HCT116 (cell line): ENCODE measurements around the gene JUN. TPM values are rescaled to one million over a fixed set of nuclear protein-coding genes. Genes with fewer than 3 reads are reported as not detected.

Experiments
- ATAC-seq: fragments of 200-7000 bp; cut with Tn5 transposase; 2 replicates; pipeline ENCODE4 v1.9.1; 2020; ENCODE audit warnings: mild to moderate bottlenecking, moderate library complexity
- BruUV-seq: library from RNA; stranded (reverse); fragments of 400-500 nt; replicated peaks from 2 replicates; lab custom pipeline; 2021; lab: Mats Ljungman, UMichigan
- CTCF ChIA-PET: fragments of 300-600 bp; sonication (Branson Sonifier 250); formaldehyde crosslinking; loops from one replicate; lab custom pipeline; 2021; ENCODE audit warnings: antibody characterized with exemption; lab: Charles Lee
- POLR2A ChIA-PET: fragments of 300-600, 350-600 bp; sonication (Branson Sonifier 250); formaldehyde crosslinking; loops from one replicate; lab custom pipeline; 2021; ENCODE audit warnings: antibody characterized with exemption; lab: Charles Lee
- RAD21 ChIA-PET, 2 experiments: fragments of 300-600 bp; sonication (Branson Sonifier 250); formaldehyde crosslinking; loops; one replicate each; lab custom pipeline; 2023; ENCODE audit warnings: low total read pairs in 2 of 2; ENCODE audit not compliant: uncharacterized antibody in 2 of 2, unreplicated experiment in 2 of 2, low non-redundant PET in 1 of 2; lab: Charles Lee
- DNase-seq: peaks from one replicate; pipeline ENCODE4 v3.0.0-alpha.2; 2010; ENCODE audit warnings: low read depth, low spot score
- H2AFZ ChIP-seq: fragments of 200-600 bp; shearing (Covaris generic), sonication (generic); 2 replicates; pipeline ENCODE4 v1.6.1; 2017; ENCODE audit warnings: low read depth, mixed run types, mixed read lengths, antibody characterized with exemption, low read length; ENCODE audit not compliant: poor library complexity, severe bottlenecking
- H3K27ac ChIP-seq: 2 replicates; pipeline ENCODE4 v1.5.1; 2012; ENCODE audit warnings: low read depth, low read length
- H3K27me3 ChIP-seq: fragments of 200-600 bp; sonication (generic); 2 replicates; pipeline ENCODE4 v1.6.1; 2016; ENCODE audit warnings: mixed run types, low read length, mixed read lengths; ENCODE audit not compliant: insufficient read depth
- H3K36me3 ChIP-seq, 2 experiments: fragments of 200-500 bp in 1 of 2; fragments of 200-600 bp in 1 of 2; sonication (Bioruptor generic) in 1 of 2; sonication (generic) in 1 of 2; 2 replicates each; pipeline versions ENCODE4 v1.5.1 to v1.6.1; 2014 to 2016; ENCODE audit warnings: low read length in 2 of 2, inconsistent platforms in 1 of 2, mixed read lengths in 1 of 2, mixed run types in 1 of 2; ENCODE audit not compliant: insufficient read depth in 2 of 2, control insufficient read depth in 1 of 2
- H3K4me1 ChIP-seq, 2 experiments: fragments of 200-600 bp in 1 of 2; sonication (generic) in 1 of 2; 2 replicates each; pipeline versions ENCODE4 v1.5.1 to v1.6.1; 2012 to 2017; ENCODE audit warnings: low read length in 2 of 2, inconsistent platforms in 1 of 2, mild to moderate bottlenecking in 1 of 2, mixed read lengths in 1 of 2, mixed run types in 1 of 2, moderate library complexity in 1 of 2; ENCODE audit not compliant: insufficient read depth in 2 of 2, control insufficient read depth in 1 of 2
- H3K4me2 ChIP-seq: fragments of 200-600 bp; sonication (generic); 2 replicates; pipeline ENCODE4 v1.6.1; 2017; ENCODE audit warnings: mixed run types, low read length, mixed read lengths
- H3K4me3 ChIP-seq, 2 experiments: fragments of 200-600 bp in 1 of 2; sonication (generic) in 1 of 2; replicated peaks in 1 of 2; 2 replicates each; pipeline ENCODE4 v1.5.1; 2011 to 2016; ENCODE audit warnings: low read length in 2 of 2, control low read depth in 1 of 2, low read depth in 1 of 2, mild to moderate bottlenecking in 1 of 2, mixed read lengths in 1 of 2, mixed run types in 1 of 2
- H3K79me2 ChIP-seq: fragments of 200-600 bp; sonication (generic); 2 replicates; pipeline ENCODE4 v1.6.1; 2017; ENCODE audit warnings: mild to moderate bottlenecking, mixed run types, low read length, moderate library complexity, mixed read lengths; ENCODE audit not compliant: insufficient read depth
- H3K9ac ChIP-seq: fragments of 200-600 bp; sonication (generic); 2 replicates; pipeline ENCODE4 v1.6.1; 2016; ENCODE audit warnings: low read length, mixed read lengths
- H3K9me2 ChIP-seq: fragments of 200-600 bp; sonication (generic), shearing (Covaris generic); 2 replicates; pipeline ENCODE4 v1.6.1; 2017; ENCODE audit warnings: mixed run types, mild to moderate bottlenecking, moderate library complexity; ENCODE audit not compliant: insufficient read depth
- H3K9me3 ChIP-seq, 2 experiments: fragments of 200-500 bp in 1 of 2; fragments of 200-600 bp in 1 of 2; sonication (Bioruptor generic) in 1 of 2; sonication (generic) in 1 of 2; 2 replicates each; pipeline ENCODE4 v1.6.1; 2014 to 2017; ENCODE audit warnings: low read length in 2 of 2, mixed read lengths in 2 of 2, inconsistent platforms in 1 of 2, low read depth in 1 of 2, mild to moderate bottlenecking in 1 of 2, mixed run types in 1 of 2, moderate library complexity in 1 of 2; ENCODE audit not compliant: control insufficient read depth in 1 of 2, insufficient read depth in 1 of 2
- H4K20me1 ChIP-seq: fragments of 200-600 bp; sonication (generic), shearing (Covaris generic); 2 replicates; pipeline ENCODE4 v1.6.1; 2017; ENCODE audit warnings: mixed run types, mild to moderate bottlenecking, moderate library complexity; ENCODE audit not compliant: insufficient read depth
- ATF3 ChIP-seq: IDR thresholded peaks from 2 replicates; pipeline ENCODE4 v1.6.1; 2012
- CBX3 ChIP-seq: IDR thresholded peaks from 2 replicates; pipeline ENCODE4 v1.6.1; 2012; ENCODE audit warnings: low read depth
- EGR1 ChIP-seq: IDR thresholded peaks from 2 replicates; pipeline ENCODE4 v1.6.1; 2012; ENCODE audit warnings: low read depth
- ELF1 ChIP-seq: IDR thresholded peaks from 2 replicates; pipeline ENCODE4 v1.6.1; 2012; ENCODE audit warnings: low read depth, borderline replicate concordance
- EZH2 ChIP-seq: fragments of 200-600 bp; sonication (generic); IDR thresholded peaks from 2 replicates; pipeline ENCODE4 v1.6.1; 2017; ENCODE audit warnings: antibody characterized with exemption, mixed run types
- EZH2phosphoT487 ChIP-seq: fragments of 200-600 bp; IDR thresholded peaks from 2 replicates; pipeline ENCODE4 v1.6.1; 2018; ENCODE audit warnings: antibody characterized with exemption, borderline replicate concordance
- FOSL1 ChIP-seq: IDR thresholded peaks from 2 replicates; pipeline ENCODE4 v1.6.1; 2012; ENCODE audit warnings: low read depth
- JUND ChIP-seq: IDR thresholded peaks from 2 replicates; pipeline ENCODE4 v1.6.1; 2012
- MAX ChIP-seq: IDR thresholded peaks from 2 replicates; pipeline ENCODE4 v1.6.1; 2012
- REST ChIP-seq: IDR thresholded peaks from 2 replicates; pipeline ENCODE4 v1.6.1; 2012; ENCODE audit warnings: low read depth
- SIN3A ChIP-seq: IDR thresholded peaks from 2 replicates; pipeline ENCODE4 v1.6.1; 2012; ENCODE audit warnings: low read depth
- SP1 ChIP-seq: IDR thresholded peaks from 2 replicates; pipeline ENCODE4 v1.6.1; 2012; ENCODE audit warnings: low read depth
- SRF ChIP-seq: IDR thresholded peaks from 2 replicates; pipeline ENCODE4 v1.6.1; 2012; ENCODE audit warnings: low read depth
- TCF7L2 ChIP-seq: IDR thresholded peaks from 2 replicates; pipeline ENCODE4 v1.7.0; 2011; ENCODE audit warnings: borderline replicate concordance, inconsistent platforms; ENCODE audit not compliant: insufficient read depth, insufficient read length; ENCODE audit errors: extremely low read depth
- ZBTB33 ChIP-seq: IDR thresholded peaks from 2 replicates; pipeline ENCODE4 v1.6.1; 2011; ENCODE audit warnings: mild to moderate bottlenecking, low read length, moderate library complexity; ENCODE audit not compliant: insufficient replicate concordance; ENCODE audit errors: extremely low read depth
- ZFX ChIP-seq: fragments of 450-650 bp; IDR thresholded peaks from 2 replicates; pipeline ENCODE4 v1.6.1; 2017
- ZNF274 ChIP-seq: fragments of 200-500 bp; sonication (Bioruptor generic); IDR thresholded peaks from 2 replicates; pipeline ENCODE4 v1.6.1; 2014; ENCODE audit warnings: mild to moderate bottlenecking, low read depth, low read length, inconsistent platforms
- intact Hi-C: fragments of 100-400 bp; cut with micrococcal nuclease; formaldehyde crosslinking; loops from 2 replicates; pipeline ENCODE4 v1.10.0; 2022
- total RNA-seq: library from RNA; stranded (reverse); gene quantifications from one replicate; pipeline ENCODE4 v1.2.1, GENCODE V29; 2021; ENCODE audit not compliant: unreplicated experiment

JUN gene
- total RNA-seq, 1 experiment from 2014 or later: 18.7 TPM

GRCh38 chr1:58815069-58815685, 31.3 kb upstream of the JUN start (continued):
- TF ChIP-seq SP1 (0 out of 2 replicates have a peak, but pooled peaks have one; percentile 17), TCF7L2 (no peak)

- Histone ChIP-seq H3K9ac (peak overlapping the region; percentile 66), H3K27me3 (no peaks in the 10 kb centered on the region), H3K4me2 (peak overlapping the region; percentile 81), H3K79me2 (no peaks in the 10 kb centered on the region), H3K4me3 (peak overlapping the region; percentile 53 to 63), H3K4me1 (peaks cover 22 to 44% of the 10 kb centered on the region in 2 experiments; a peak in 3 of 4 replicates), H4K20me1 (no peaks in the 10 kb centered on the region), H2AFZ (peak overlapping the region; percentile 27), H3K36me3 (no peaks in the 10 kb centered on the region), H3K27ac (peak overlapping the region; percentile 80), H3K9me2 (no peaks in the 10 kb centered on the region), H3K9me3 (no peaks in the 10 kb centered on the region)
- DNase-seq (no peak), ATAC-seq (peak; percentile 53)
- ChIA-PET POLR2A (interaction anchor here (0.6 to 1.7 kb wide), 3 partner anchors 30 to 247 kb away, joined by 3 to 7 read pairs (median 7); partner anchors contain the start of gene JUN), CTCF (no interaction called here), RAD21 (interaction anchor here in 1 of 2 experiments (0.6 kb wide), 1 partner anchor 529 kb away, joined by 5 read pairs; no protein-coding TSS in a partner anchor)
- BruUV-seq: TSS peak; percentile 84
- intact Hi-C loops: loop anchor here (1.0 to 10.0 kb wide), 3 partner anchors 30 to 480 kb away; partner anchors contain the start of genes FGGY and JUN
- TF ChIP-seq EZH2phosphoT487 (no peak), CBX3 (peak; percentile 61; the same call in 1 of the 2 replicates), TCF7L2 (no peak), ATF3 (no peak), MAX (peak; percentile 91), SP1 (0 out of 2 replicates have a peak, but pooled peaks have one; percentile 25), ZNF274 (no peak), SIN3A (no peak), EGR1 (peak; percentile 20; the same call in 1 of the 2 replicates), ZFX (no peak), JUND (no peak), SRF (no peak; the same call in 1 of the 2 replicates), ZBTB33 (no peak), REST (no peak), EZH2 (no peak), FOSL1 (no peak), ELF1 (peak; percentile 52; the same call in 1 of the 2 replicates)
These were observed 30.6 kb upstream of the JUN start for GRCh38 chr1:58814251-58815068.
